Fibroblast of mammary gland (primary cell): ENCODE data around the gene EIPR1.

Experiments
- DNase-seq: peaks from one replicate; pipeline ENCODE4 v3.0.0-alpha.2; 2010; ENCODE audit warnings: low read depth
- H3K4me3 ChIP-seq: 2 replicates; pipeline ENCODE4 v1.5.1; 2011; ENCODE audit warnings: low read depth, mild to moderate bottlenecking, low read length, moderate library complexity; ENCODE audit not compliant: control insufficient read depth
- TF ChIP-seq, protein P1 (sequence below): conservative IDR thresholded peaks from 2 replicates; pipeline ENCODE4 v1.5.1; 2011; ENCODE audit warnings: low read depth, low read length, inconsistent platforms; ENCODE audit not compliant: control insufficient read depth, insufficient read depth

EIPR1 gene

DNA sequence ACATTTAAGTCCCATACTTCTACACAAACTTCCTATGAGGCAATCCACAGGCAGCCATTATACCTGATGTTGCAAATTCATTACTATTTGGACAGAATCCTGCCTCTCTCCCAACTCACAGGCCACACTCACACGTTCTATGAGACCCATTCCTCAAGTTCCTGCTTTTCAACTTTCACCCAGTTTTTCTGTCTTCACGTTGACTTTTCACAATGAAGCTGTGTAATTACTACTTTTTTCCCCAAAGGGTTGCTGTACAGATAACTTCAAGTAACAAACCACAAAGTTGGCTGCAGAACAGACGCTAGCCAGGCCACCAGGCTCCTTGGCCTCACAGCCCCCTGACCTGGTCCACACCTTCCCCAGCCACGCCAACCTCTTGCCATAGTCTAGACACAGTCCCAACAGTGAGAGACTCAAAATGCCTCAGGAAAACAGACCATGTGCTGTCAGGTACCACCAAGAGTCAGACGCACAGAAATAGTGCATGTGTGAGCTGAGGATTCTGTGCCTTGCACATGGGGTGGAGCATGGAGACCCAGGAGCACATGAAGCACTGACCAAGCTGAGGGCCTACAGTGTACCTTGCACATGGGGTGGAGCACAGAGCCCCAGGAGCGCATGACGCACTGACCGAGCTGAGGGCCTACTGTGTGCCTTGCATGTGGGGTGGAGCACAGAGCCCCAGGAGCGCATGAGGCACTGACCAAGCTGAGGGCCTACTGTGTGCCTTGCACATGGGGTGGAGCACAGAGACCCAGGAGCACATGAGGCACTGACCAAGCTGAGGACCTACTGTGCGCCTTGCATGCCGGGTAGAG, 61.0 kb downstream of the EIPR1 start:
- no peak overlapping the region for H3K4me3 ChIP-seq
- TF ChIP-seq, protein P1, sequence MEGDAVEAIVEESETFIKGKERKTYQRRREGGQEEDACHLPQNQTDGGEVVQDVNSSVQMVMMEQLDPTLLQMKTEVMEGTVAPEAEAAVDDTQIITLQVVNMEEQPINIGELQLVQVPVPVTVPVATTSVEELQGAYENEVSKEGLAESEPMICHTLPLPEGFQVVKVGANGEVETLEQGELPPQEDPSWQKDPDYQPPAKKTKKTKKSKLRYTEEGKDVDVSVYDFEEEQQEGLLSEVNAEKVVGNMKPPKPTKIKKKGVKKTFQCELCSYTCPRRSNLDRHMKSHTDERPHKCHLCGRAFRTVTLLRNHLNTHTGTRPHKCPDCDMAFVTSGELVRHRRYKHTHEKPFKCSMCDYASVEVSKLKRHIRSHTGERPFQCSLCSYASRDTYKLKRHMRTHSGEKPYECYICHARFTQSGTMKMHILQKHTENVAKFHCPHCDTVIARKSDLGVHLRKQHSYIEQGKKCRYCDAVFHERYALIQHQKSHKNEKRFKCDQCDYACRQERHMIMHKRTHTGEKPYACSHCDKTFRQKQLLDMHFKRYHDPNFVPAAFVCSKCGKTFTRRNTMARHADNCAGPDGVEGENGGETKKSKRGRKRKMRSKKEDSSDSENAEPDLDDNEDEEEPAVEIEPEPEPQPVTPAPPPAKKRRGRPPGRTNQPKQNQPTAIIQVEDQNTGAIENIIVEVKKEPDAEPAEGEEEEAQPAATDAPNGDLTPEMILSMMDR = no peak
- DNase-seq = no peak

DNA sequence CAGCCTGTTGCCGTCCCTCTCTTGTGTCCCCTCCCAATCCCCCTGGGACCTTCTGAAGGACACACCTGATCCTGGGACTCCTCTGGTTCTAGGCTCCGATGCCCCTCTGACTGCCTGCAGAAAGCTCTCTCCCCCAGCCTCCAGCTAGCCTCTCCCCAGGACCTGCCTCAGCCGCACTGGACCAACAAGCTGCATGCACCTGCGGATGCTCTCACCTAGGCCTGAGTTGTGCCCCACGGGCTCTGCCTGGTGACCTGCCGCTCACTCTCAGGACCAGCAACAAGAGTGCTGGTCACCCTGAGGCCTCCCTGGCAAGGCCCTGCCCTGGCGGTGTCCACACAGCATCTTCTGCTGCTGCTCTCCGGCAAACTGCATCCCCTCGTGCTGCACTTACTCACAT, 63.0 kb downstream of the EIPR1 start:
- no peak for DNase-seq
- TF ChIP-seq, protein P1 = no peak
- no peak overlapping the region for H3K4me3 ChIP-seq

DNA sequence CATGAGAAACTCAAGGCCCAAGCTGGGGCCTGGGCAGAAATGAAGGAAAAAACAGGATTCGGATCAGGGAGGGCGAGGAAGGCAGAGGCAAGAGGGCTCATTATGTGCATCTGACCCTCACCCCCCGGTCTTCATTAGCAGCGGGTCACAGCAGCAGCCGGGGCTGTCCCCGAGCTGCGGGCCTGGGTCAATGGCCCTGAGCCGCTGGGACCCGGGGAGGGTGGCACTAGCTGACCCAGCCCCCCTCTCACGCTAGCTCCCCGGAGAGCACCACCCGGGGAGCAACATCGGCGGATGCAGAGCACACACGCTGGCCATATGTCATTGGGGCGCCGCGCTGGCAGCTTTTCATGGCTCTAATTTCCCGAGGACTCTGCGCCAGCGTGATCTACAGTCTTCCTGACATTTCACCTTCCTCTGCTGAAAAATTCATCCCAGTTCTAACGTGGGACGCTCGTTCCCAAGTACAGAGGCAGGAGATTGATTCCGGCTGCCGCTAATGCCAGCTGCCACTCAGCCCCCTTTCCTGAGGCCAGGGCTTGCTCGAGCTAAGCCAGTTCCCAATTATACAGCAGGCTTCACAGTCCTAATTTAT, 63.7 kb downstream of the EIPR1 start:
- no peak overlapping the region for H3K4me3 ChIP-seq
- no peak for DNase-seq
- TF ChIP-seq, protein P1 = no peak

DNA sequence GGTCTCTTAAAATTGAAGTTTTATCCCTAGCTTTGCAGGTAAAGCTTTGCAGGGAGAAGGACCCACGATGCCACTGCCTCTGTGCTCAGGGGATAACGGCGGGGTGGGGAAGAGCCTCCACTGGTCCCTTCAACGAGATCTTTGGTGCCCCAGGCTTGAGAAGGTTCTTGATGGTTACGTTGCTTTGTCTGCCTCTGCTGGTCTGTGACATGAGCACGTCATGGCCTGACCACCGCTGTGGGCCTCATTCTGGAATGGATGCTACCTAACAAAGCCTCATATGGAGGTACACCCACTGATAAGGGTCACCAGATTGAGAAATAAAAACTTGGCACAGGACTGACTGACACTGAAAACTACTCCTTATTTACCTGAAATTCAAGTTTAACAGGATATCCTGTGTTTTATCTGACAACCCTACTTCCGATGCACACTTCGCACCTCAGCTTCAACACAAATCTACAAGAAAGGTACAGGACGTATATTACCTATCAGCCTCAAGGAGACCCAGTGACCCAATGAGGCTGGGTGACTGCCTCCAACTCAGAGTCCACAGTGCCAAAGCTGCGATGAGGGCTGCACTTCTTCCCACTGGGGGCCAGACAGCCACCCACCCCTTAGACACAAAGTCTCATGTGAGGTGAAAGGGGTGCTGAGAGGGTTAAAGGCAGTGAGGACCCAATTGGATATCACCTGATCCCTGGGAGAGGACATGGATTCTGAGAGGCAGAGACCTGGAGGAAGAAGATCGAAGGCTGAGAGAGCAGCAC, 64.9 kb downstream of the EIPR1 start:
- H3K4me3 ChIP-seq = no peak overlapping the region
- no peak for DNase-seq
- TF ChIP-seq, protein P1 = no peak

DNA sequence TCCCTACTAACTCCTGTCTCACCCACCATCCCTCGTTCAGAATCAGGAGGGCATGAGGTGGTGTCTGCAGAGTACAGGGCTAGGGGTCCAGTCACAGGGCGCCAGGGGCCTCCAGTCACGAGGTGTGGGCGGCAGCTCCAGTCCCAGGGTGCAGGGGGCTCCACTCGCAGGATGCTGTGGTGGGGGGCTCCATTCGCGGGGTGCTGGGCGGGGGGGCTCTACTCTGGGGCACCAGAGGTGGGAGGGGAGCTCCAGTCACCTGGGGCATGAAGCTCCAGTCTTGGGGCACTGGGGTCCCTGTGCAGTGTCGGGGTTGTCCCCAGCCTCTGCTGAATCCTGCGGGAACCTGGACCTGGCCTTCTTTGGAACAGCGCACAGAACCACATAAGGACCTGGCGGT, 66.0 kb downstream of the EIPR1 start:
- H3K4me3 ChIP-seq = no peak overlapping the region
- no peak for DNase-seq
- TF ChIP-seq, protein P1 = no peak

DNA sequence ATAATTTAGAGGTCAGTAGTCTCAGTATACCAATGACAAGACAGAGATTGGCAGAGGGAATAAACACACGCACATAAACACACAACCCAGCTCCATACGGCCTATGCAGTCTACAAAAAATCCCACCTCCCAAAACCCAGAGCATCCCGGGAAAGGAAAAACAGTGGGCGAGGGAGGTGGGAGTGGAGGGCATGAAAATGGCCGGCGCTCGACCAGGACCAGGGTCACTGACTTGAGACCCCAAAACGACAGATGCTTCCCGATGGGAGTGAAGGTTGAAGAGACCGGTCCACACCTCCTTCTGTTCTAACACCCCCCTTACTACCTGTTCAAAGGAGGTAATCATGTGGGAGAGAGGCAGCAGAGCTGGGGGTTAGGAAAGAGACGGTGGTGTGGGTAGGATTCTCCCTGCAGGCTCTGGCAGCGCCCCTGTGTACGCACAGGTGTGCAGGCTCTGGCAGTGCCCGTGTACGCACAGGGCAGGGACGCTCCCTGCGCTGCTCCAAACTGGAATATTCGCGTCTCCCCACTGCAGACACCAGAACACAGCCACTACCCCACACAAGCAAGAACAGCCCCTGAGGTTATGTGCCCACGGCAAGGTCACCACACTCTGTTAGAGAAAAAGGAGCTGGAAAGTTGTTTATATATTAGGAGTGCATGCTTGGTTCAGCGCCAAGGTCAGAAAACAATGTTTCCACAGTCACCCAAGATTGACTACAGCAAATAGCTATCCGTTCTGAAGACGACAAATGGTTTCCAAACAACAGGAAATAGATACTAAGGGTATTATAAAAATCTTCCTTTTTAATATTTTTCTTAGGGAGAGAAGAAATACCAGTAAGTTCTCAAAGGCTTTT, 67.9 kb downstream of the EIPR1 start:
- H3K4me3 ChIP-seq = no peak overlapping the region
- DNase-seq = no peak
- TF ChIP-seq, protein P1 = no peak
